HG03439 (cell line): ENCODE results near the gene NCAM2.
"Not testable (repeated sequence)": the region's sequence is repeated elsewhere in the genome, so short reads cannot be mapped to it uniquely, and the experiment has no call there.

Experiments used
- ATAC-seq: cut with Tn5 transposase; IDR thresholded peaks from one replicate; pipeline ENCODE4 v1.9.1; 2021; ENCODE audit warnings: mild to moderate bottlenecking, moderate library complexity; ENCODE audit not compliant: unreplicated experiment

Gene NCAM2

DNA sequence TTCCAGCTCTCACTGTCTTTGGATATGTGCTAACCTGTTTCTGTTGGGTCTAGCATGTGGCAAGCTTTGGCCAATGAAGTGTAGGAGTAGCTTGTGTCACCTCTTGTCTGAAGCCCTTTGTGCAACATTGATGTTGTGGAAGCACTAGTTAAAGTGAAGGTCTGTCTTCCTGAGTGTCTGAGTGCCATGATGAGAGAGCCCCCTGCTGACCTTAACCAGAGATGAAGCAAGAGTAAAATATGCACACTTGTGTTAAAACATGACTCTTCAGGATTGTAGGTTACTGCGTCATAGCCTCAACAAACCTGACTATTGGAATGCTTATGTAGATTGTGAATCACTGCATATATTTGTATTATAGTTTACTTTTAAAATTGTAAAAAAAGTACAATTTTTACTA is 103.7 kb downstream of the NCAM2 start:
- ATAC-seq, result no peak

DNA sequence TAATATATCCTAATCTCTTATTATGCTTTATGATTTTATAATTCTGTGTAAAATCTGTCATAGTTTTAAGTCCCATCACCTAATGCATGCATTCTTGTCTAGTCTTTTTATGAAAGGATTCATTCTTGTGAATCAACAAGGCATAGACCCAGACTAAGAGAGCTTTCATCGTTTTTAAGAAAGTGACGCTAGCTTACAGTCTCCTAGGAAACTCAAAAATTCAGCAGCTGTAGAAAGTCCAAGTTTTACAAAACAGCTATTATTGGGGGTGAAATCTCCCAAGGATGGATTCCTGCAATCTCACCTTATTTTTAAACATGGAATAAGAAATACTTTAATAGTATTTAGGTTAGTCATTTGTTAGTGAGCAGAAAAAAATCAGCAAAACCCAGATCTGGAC is 104.7 kb downstream of the NCAM2 start:
- no peak for ATAC-seq

GRCh38 chr21:21103692-21104091 is 105.5 kb downstream of the NCAM2 start:
- ATAC-seq, result no peak

DNA sequence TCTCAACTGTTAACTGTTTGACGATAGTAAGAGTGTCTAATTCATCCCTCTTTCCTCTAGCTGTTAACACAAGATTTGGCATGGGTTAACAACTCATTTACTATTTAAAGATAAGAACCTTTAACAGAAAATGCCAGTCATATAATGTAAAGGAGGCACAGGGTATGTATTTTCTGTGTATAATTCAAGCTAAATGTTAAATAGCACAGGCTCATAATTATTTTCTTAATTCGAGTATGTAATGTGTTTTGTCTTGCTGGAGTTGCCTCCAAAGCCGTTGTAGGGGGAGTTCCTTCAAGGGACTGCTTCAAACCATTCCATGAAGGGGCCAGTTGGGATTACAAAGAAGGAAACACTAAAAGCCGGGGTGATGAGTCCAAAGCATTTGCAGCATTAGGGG is 111.5 kb downstream of the NCAM2 start:
- no peak for ATAC-seq

DNA sequence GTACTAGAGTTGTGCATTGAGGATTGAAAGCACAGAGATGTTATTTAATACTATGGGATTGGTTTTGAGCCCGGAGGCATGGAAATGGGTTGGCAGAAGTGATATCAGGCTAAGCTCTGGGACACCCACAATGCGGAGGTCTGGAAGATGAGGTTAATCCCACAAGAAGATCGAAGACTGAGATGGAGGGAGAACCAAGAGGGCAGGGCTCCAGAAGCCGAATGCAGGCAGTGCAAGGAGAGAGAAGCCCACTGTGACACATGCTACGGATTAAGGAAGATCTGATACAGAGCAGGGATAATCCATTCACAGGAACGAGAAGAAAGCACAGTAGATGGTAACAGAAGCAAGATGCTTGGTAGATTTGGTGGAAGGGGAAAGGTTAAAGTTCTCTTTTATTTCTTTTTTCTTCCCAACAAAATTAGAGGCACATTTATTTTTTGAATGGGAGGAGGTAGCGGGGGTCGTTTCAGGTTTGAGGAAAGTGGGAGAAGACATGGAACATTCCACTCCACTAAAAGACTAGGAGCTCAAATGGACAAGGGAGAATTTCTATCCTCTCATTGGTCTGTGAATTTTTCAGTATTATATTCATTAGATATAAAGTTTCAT is 113.2 kb downstream of the NCAM2 start:
- ATAC-seq, result no peak

DNA sequence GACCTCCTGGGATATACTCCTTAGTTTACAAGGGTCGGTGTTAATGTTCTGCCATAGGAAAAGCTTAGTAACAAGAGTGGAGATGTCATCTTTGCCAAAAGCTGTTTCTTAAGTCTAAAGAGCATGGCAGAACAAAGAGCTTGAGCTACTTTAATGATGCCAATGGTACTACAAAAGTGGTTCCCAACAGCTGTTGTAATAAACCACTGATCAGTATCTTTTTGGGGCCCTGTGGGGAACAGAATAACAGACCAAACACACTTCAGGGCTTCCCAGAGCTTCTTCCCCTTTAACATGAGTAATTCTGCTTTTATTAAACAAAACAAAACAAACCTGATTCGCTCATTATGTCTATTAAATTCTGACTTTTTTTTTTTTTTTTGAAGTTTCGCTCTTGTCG is 116.3 kb downstream of the NCAM2 start:
- ATAC-seq, result no peak

GRCh38 chr21:21119091-21119490 is 120.9 kb downstream of the NCAM2 start:
- ATAC-seq, result no peak

GRCh38 chr21:21122680-21123079 is 124.5 kb downstream of the NCAM2 start:
- no peak for ATAC-seq

- no peak for ATAC-seq
These were observed 134.2 kb downstream of the NCAM2 start for GRCh38 chr21:21132390-21132789.

- no peak for ATAC-seq
These were observed 139.8 kb downstream of the NCAM2 start for GRCh38 chr21:21137986-21138385.

- no peak for ATAC-seq
These were observed 148.6 kb downstream of the NCAM2 start for GRCh38 chr21:21146587-21147373.

DNA sequence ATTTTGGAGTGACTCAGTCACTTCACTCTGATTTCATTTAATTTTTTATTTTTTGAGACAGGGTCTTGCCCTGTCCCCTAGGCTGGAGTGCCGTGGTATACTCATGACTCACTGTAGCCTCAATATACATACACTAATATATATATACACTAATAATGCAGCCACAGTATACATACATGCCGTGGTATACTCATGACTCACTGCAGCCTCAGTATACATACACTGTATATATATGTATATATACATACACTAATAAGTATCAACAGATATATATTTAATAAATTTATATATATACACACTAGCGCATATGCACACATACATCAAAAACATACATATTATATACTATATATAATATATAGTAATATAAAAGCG is 149.2 kb downstream of the NCAM2 start:
- ATAC-seq, result no peak

GRCh38 chr21:21148009-21148408 is 149.8 kb downstream of the NCAM2 start:
- no peak for ATAC-seq

DNA sequence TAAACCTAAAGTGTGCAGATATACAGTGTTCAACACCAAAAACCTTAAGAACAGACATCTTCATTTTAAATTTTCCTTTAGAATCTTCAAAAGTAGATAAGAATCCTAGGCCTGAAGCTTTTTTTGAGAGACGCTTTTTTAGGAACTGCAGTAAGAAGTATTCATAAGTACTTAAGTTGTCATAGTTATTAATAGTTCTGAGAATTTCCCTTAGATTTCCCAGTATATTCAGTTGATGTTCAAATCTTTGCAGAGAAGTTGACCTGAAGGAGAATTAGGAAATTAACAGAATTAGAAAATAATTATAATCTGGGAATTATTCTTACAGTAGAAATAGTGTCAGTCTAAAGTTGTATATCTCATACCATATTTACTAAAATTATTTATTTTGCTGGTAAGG is 150.3 kb downstream of the NCAM2 start:
- no peak for ATAC-seq

DNA sequence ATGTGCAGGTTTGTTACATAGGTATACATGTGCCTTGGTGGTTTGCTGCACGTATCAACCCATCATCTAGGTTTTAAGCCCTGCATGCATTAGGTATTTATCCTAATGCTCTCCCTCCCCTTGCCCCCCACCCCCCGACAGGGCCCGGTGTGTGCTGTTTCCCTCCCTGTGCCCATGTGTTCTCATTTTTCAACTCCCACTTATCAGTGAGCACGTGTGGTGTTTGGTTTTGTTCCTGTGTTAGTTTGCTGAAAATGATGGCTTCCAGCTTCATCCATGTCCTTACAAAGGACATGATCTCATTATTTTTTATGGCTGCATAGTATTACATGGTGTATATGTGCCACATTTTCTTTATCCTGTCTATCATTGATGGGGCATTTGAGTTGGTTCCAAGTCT is 151.2 kb downstream of the NCAM2 start:
- not testable (repeated sequence) for ATAC-seq

GRCh38 chr21:21151231-21151630 is 153.0 kb downstream of the NCAM2 start:
- ATAC-seq, result no peak

GRCh38 chr21:21156397-21156796 is 158.2 kb downstream of the NCAM2 start:
- no peak for ATAC-seq

DNA sequence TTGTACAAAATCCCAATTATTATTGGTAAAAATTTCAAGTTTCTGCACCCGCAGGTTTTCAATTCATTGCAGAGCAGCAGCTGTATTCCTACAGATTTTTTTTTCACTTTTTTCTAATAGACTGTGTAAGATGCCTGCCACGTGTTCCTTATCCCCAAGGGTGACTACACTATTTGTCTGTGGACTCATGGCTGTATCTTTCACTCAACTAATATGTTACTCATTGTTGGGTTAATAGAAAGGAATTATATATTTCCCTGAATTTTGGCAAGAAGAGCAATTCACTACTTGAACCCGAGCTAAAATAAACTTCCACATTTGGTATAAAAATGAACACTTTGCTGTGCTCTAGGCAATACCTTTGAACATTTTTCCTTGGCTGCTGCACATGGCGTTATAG is 158.7 kb downstream of the NCAM2 start:
- no peak for ATAC-seq

DNA sequence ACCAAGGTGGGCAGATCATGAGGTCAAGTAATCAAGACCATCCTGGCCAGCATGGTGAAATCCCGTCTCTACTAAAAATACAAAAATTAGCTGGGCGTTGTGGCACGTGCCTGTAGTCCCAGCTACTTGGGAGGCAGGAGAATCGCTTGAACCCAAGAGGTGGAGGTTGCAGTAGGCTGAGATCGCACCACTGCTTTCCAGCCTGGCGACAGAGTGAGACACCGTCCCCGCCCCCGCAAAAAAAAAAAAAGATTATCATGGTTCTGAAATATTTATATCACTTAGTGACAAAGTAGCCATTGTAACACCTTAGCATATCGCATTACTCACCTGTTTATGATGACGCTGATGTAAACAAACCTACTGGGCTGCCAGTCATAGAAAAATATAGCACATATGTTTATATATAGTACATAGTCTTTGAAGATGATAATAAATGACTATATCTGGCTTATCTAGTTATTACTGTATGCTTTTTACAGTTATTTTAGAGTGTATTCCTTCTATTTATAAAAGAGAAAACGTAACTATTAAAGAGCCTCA is 160.2 kb downstream of the NCAM2 start:
- ATAC-seq, result no peak

DNA sequence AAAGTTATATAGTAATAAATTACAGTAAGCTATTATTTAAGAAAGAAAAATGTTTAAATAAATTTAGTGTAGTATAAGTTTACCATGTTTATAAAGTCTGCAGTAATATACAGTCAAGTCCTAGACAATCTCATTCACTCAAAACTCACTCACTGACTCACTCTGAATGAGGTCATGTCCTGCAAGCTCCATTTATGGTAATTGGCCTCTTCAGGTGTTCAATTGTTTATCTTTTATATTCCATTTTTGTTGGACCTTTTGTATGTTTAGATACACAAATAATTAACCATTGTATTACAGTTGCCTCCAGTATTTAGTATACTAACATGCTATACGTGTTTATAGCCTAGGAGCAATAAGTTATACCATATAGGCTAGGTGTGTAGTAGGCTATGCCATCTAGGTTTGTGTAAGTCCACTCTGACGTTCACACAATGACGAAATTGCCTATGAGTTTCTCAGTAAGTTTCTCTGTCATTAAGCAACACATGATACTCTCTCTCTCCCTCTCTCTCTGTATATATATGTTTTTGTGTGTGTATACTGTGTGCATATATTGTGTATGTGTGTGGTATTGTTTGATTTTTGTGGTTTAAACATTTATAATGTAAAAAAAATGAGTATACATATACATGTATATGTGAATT is 161.2 kb downstream of the NCAM2 start:
- no peak for ATAC-seq

DNA sequence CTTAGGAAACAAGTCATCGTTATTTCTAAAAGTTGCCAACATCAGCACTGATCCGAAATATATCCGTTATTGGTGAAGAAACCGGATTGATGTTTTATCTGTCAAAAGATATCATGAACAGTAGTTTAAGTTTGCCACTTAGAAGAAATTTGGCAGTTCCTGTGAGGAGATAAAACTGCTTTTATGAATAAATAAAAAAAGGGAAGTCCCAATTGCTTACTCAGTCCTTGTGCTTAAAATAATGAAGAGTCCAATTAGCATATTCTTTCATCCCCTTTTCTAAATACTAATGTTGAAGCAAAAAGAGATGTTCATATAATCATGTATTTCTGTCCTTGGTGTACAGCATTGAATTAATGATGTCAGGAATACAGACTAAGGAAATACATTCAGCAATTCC is 164.6 kb downstream of the NCAM2 start:
- ATAC-seq, result no peak

DNA sequence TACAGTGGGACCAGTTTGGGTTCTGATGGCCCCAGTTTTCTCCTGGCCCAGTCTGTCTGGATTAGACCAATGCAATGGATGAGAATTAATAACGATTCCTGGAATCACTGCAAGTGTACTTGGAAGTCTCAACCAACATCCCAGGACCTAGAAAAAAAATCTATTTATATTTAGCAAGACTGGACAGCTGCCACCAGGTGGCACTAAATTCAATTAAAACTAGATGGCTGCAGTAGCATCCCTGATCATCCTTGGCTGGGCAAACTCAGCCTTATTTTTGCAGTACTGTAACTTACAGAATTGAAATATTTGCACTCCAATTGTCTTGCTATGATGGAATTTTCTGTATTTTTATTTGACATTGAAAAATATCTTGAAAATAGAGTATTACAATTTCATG is 165.7 kb downstream of the NCAM2 start:
- peak; percentile 77 for ATAC-seq
